Muscle of arm (tissue), 12 donors: Measurements from ENCODE around the gene MRPS25. TPM values are rescaled to one million over a fixed set of nuclear protein-coding genes. Genes with fewer than 3 reads are reported as not detected.

Experiments used
- DNase-seq: peaks from one replicate; pipeline ENCODE4 v3.0.0-alpha.2; 2013
- polyA plus RNA-seq, 12 donors: library from polyadenylated mRNA; unstranded; fragments of 120-200 nt; gene quantifications; one replicate each; pipeline ENCODE4 v1.2.1, GENCODE V29; 2013; ENCODE audit not compliant: insufficient read length in 12 of 12

Gene MRPS25
- polyA plus RNA-seq, 12 donors, result 34.6 to 76.8 (median 55.1) TPM; not detected in 1

DNA sequence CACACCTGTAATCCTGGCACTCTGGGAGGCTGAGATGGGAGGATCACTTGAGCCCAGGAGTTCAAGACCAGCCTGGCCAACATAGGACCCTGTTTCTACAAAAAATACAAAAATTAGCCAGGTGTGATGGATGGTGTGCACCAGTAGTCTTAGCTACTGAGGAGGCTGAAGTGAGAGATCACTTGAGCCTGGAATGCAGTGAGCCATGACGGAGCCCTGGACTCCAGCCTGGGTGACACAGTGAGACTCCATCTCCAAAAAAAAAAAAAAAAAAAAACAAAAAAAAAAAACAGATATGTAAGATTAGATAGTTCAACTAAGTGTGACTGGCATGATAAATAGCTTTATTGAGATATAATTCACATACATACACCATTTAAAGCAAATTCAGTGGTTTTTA, 24.1 kb upstream of the MRPS25 start:
- DNase-seq, result no peak

DNA sequence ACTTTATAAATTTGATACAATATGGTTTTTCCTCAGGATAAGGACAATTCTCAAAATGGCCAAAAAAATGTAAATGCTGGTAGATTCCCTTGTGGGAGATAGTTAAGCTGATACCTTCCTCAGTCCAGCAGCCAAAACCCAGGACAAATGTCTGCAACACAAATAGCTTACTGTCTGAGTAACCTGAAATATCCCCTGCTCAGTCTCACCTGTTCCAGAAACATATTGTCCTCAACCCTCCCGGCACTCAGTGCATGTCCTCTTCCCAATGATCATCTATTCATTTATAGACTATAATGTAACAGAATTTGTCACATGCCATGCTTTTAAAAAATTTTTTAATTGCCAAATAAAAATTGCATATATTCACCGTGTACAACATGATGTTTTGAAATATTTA, 21.6 kb upstream of the MRPS25 start:
- no peak for DNase-seq

DNA sequence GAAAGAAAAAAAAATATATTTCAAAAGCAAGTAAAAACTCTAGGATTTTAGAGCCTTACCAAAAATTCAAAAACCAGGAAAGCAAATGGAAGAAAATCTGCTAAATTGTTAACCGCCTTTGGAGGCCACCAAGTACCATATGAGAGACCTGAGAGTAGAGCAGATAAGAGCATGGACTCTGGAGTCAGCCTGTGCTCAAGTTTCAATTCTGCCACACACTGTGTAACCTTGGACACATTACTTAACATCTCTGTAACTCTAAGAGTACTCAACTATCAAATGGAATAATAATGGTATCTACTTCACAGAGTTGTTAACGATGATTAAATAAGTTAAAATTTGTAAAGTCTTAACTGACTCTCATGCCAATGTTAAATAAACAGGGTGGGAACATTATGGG, 21.1 kb upstream of the MRPS25 start:
- no peak for DNase-seq

DNA sequence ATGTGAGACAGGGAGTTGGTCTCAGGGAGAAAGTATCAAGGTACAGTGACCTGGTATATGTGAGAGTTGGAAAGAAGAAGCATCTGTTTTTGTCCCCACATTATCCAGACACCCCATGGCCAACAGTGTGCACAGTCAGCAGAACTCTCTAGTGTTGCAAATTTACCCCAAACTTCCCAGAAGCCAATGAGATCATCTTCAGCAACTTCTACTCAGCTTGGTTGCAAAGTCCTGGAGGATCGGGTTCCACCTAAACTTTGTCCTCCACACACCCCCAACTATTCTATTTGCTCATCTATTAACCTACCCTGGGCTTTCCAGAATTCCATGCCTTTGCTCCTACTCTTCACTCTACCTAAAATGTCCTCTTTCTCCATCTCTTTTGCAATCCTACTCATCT, 18.1 kb upstream of the MRPS25 start:
- DNase-seq, result no peak

DNA sequence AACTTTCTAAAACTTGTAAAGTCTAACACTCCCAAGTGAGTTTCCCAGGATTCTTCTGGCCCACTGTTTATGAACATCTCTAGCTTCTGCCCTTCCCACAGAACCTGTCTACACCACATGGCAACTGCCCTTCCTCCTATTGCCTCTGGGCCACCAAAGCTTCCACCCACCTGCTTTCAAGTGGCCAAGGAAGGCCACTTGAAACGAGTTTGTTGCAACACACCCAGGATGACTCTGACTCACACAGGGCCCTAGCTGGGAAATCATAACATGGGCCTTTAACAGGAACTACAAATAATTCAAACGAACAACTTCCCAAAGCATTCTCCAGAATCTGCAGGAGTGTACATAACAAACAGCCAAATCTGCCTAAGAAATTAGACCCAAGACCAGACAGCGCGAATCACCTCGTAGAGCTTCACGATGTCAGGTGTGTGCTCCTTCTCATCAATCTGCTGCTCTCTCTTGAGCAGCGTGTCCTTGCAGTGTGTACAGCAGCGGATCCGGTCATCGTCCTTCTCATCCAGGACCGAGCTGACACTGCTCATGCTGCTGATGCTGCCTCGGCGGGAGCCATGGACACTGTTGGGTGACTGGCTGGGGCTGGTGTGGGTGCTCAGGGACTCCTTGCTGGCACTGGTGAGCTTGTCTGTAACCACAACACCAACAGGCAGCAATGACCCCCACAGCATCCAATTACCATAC, 17.0 kb upstream of the MRPS25 start:
- no peak for DNase-seq

DNA sequence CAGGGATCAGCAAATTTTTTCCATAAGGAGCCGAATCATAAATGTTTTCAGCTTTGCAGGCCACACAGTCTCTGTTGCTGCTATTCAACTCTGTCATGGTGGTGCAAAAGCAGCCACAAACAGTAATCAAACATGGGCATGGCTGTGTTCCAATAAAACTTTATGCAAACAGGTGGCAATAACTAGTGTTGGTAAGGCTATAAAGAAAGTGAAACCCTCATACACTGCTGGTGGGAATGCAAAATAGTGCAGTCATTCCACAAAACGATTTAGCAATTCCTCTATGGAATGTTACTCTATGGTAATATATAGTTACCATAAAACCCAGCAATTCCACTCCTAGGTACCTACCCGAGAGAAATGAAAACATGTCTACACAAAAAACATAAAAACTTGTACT, 14.0 kb upstream of the MRPS25 start:
- no peak for DNase-seq

DNA sequence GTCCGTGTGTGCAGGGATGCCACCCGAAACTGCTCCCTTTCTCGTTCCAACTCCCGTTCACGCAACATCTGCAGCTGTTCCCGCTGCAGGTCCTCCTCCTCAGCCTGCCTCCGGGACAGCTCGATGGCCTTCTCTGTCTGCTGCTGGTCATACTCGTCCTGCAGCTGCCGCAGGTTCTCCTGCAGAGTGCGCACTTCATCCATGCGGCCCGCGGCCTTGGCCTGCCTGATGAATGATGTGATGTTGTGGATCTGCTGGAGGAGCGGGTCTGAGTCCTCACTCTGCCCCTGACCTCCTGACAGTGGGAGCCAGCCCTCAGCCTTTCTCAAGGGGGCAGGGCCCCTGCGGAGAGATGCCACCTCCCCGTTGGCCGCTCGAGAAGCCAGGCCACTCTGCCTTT, 9.4 kb upstream of the MRPS25 start:
- DNase-seq, result no peak

DNA sequence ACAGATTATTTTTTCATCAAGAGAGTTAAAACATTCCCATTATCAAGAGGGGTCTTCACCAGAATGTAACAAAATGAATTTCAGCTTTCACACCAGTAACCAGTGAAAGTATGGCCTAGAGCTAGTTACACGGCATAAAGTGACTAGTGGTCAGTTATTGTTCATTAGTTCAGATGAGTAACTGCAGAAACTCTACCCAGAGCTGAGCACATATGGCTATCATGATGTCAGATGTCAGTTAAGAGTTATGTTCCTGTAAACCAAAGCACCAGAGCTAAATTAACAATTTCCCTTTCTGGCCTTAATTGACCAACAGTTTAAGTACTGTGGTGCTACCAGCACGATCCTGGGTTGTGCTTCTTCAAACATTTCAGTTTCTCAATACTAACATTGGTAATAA, 6.6 kb upstream of the MRPS25 start:
- no peak for DNase-seq

DNA sequence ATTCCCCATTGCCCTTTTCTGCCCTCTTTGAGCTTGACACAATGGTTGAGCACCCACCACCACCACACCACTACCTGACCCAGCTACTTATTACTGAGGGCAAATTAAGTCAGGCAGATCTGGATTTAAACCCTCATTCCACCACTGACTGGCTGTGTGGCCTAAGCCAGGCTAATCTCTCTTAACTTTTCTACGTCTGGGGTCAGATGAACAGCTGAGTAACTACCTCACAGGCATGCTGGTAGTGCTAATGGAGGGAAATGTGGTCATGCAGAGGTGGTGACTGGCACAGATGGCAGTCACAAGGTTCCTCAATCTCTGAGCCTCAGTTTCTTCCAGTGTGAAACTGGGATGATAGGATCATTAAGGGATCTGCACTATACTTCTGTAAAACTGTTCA, 4.3 kb upstream of the MRPS25 start:
- DNase-seq, result no peak

DNA sequence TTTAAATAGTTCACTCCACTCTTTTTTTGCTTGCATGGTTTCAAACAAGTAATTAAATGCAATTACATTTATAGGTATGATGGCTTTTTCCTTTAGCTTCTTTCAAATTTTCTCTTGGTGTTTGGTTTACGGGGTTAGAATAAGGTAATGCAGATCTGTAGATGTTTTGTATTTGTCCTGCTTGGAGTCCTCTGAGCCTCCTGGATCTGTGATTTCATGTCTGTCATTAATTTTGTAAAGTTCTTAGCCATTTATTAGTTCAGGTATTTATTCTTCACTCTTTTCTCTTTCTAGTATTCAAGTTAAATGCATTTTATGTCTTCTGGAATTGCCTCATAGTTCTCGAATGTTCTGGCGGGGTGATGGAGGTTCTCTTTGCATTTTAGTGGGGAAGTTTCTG, 1.4 kb upstream of the MRPS25 start:
- no peak for DNase-seq

DNA sequence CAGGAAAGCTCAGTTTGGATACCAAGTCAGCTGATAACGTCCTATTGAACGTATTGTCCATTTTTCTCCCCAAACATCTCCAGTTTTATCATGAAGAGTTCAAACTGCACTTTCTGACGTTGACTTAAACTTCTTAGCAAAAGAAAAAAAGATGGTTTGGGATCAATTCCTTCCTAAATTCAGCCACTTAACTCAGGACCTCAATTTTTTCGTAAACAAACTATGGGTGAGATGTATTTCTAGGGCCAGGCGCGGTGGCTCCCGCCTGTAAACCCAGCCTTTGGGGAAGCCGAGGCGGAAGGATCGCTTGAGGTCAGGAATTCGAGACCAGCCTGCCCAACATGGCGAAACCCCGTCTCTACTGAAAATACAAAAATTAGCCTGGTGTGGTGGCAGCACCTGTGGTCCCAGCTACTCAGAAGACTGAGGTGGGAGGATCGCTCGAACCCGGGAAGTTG, 464 bp upstream of the MRPS25 start:
- DNase-seq, result no peak

DNA sequence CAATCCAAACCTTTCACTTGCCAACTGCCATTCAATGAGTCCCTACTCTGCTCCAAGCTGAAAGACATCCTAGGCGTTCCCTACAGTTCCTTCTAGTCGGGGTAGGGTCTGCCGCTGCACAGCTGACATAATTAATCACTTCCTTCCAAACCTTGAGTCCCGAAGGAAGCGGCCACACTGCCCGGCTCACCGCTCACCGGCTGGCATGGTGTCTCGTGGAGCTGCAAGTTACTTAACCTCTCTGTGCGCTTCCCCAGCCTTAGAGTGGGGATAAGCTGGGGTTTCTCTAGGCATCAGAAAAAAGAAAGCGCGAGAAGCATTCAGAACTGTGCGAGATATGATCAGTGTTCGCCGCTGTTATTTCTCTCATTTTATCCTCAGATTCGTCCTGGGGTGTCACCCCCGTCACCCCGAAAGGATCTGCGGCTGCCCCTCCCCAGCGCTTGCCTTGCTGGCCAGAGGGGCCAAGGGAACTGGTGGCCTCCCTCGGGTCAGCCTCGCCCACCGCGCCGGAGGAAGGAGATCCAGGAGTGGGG, 748 bp downstream of the MRPS25 start:
- no peak for DNase-seq

DNA sequence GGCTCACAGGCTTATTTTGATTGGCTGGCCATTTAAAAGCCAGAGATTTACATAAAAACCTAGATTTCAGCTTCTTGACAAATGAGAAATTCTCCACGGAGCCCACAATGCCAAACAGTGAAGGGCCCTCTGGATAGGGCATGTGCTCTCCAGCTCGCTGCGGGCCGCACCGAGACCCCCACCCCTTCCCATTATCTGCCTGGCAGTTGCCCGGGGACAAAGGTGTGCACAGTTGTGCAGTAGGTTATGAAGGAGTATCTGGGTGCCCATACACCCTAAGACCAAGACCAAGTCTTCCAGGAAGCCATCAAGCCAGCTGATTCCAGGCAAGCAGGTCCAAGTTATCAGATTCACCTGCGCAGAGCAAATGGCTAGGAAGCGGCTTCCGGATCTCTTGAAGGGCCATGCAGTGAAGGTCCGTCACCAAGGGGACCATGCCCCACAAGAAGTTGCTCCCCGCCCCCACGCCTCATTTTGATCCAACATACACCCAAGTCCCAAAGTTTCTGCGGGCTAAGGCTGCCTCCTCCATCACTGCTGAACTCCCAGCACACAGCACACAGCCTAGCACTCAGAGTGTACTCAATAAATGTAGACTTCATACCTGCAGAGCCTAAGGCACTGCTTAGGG, 1.3 kb downstream of the MRPS25 start:
- DNase-seq, result no peak

DNA sequence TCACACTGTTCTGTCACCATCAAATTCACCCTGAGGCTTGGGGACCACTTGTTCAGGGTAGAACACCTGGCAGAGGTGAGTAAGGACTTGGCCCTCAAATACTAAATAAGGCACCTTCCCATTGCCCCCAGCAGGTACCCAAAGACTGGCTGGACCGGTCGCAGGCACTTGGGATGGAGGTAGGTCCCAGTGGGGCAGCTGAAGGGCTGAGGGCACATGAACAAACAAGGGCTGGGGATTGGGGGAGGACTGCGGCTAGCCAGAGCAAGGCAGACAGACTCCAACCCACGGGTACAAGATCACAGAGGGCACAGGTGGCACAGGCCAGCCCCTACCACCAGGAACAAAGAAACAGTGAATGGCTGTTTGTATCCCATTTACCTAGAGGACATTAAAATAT, 1.9 kb downstream of the MRPS25 start:
- no peak for DNase-seq

DNA sequence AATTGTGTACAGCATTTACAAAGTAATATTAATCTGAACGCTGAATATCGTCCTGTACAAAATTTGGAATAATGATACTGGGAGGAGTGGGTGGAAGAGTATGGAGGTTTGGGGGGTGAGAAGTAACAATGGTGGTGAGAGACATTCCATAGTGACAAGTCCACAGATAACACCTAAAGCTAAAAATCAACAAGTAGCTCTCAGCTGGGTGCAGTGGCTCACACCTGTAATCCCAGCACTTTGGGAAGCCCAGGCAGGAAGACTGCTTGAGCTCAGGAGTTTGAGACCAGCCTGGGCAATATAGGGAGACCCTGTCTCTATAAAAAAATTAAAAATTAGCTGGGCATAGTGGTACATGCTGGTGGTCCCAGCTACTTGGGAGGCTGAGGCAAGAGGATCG, 5.1 kb downstream of the MRPS25 start:
- DNase-seq, result no peak

DNA sequence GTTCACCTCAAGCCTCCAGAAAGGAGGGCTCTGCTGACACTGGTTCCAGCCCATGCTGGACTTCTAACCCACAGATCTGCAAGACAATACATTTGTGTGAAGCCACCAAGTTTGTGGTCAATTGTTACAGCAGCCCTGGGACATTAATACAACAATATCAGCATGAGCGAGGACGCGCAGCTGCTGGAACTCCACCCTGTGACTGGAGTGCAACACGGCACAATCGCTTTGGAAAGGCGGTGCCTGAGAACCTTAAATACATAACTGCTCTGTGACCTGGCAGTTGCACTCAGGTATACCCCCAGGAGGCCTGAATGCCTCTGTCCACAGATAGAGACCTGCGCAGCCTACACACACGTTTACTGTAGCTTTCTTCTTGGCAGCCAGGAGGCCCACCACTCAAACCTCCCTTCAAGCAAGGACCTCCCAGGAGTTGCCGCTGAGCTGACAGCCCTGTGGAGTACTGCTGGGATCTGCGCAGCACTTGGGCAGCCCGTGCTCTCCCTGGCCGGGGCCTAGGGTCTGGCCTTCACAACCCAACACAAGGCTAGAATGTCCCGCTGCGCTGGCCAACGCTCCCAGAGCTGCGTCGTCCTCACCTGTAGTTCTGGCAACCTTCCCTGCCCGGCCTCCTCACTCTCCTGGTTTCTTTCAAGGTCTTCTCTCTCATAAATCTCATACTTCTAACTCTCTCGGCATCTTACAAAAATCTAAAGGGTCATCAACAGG, 8.3 kb downstream of the MRPS25 start:
- DNase-seq, result no peak

DNA sequence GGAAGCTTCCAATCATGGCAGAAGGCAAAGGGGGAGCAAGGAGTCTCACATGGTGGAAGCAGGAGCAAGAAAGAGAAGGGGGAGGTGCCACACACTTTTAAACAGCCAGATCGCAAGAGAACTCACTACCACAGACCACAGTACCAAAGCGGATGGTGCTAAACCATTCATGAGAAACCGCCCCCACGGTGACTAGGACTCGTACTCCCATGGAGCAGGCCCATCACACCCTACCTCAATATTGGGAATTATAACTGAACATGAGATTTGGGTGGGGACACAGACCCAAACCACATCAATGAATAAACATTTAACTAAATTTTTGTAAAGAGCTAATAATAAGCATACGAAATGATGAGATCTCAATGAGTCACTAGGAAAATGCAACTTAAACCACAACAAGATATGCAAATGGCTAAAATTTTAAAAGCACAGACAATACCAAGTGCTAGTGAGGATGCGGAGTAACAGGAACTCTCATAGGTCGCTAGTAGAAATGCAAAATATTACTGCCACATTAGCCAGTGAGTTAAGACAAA, 10.0 kb downstream of the MRPS25 start:
- no peak for DNase-seq

DNA sequence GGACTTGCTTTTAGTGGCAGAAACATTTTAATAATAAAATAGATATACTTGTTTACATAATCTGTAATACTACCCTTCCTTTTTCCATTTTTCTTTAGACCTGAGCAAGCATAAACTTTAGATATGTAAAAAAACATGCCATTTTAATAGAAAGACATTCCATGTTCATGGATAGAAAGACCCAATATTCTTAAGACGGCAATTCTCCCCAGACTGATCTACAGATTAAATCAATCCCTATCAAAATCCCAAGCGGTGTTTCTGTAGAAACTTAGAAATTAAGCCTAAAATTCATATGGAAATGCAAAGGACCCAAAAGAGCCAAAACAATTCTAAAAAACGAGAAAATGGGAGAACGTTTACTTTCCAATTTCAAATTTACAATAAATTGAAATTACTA, 11.6 kb downstream of the MRPS25 start:
- no peak for DNase-seq

DNA sequence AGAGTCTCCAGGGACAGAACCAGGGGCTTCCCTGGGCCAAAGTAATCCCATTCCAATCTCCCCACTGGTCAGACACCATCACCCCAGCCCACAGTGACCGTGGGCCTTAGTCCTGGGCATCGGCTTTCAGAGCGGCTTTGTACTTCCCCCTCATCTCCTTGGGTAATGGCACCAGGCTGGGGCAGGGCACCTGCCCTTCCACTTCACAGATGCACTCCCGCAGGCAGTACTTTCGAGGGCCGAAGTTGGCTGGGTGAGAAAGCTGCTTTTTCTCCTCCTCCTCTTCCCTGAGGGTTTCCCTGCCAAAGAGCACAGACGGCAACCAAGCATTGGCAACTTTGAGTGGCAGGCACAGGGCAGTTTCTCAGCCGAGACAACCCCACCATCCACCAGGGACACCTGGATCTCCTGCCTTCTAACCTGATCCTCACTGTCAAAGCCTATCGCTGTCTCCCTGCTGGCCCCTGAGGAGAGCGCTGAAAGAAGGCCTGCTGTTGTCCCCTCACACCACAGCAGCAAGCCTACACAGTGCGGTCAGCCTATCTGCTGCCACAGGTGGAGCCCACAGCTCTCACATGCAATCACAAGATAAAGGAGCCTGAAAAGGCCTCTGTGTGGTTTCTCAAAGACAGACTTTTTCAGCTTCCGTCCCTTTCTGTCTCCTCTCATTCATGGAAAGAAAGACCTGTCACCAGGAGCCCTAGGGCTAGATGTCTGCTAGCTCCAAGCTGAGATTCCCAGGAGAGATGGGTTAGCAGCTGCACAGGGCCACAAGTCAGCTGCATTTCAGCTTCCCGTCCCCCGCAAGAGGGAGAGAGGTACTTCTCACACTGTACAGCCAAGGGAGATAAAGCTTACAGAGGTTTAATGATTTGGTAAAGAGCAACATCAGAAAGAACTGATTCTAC, 12.5 kb downstream of the MRPS25 start:
- no peak for DNase-seq

DNA sequence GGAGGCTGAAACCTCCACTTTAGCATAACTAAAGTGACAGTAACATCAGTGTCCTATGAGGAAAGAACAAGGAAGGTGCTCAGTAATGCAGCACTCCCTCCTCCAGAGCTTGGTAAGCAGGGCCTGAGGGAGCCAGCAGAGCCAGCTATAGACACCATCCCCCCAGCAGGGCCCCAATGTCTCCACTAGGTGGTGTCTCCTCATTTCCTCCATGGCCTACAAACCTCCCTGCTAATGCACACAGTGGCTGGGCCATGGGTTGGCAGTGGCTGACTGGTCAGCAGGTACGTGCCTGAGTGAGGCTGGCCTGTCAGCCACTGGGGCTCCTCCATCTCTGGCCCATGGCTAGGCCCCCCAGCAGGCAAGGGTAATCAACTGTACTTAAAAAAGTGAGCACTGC, 13.6 kb downstream of the MRPS25 start:
- DNase-seq, result no peak

DNA sequence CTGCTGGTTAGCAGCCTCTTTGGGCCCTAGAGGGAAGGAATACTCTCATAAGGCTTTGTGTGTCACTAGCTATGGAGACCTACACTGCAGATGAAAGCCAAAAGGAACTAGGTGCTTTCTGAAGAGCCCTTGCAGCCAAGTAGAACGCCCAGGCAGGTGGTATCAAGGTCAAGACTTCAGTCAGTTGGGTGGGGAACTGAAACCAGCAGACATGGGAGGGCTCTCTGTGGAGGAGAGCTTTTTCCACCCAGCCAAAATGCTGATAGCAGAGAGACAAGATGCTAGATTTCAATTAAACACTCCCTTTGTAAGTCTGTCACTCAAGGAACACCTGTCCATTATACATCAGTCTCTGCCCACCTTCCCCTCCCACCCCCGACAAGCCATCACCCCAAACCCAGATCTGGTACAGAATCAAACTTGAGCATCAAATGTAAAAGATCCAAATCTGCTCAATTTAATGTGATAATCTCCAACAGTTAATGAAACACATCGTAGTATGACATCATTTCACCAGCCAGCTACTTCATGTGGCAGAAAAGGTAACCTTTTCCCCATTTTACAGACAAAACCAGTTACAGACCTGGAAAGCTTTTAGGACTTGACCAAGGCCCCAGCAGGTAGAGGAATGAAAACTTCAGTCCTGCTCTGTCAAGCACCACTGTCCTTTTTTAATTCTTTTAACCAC, 14.6 kb downstream of the MRPS25 start:
- DNase-seq, result no peak
